GM23248 (cell line): ENCODE data around the gene TDRD6. TPM values are rescaled to one million over a fixed set of nuclear protein-coding genes. Genes with fewer than 3 reads are reported as not detected.
A peak's percentile ranks its signal among the peaks of the same experiment; 100 is the strongest.

Experiments used
- DNase-seq: peaks from one replicate; pipeline ENCODE4 v3.0.0-alpha.2; 2015
- H2AFZ ChIP-seq: fragments of 200-600 bp; sonication (generic); 2 replicates; pipeline ENCODE4 v1.6.1; 2016; ENCODE audit warnings: antibody characterized with exemption
- H3F3A ChIP-seq: fragments of 200-600 bp; sonication (generic); 2 replicates; pipeline ENCODE4 v1.6.1; 2016; ENCODE audit warnings: mild to moderate bottlenecking, antibody characterized with exemption, mixed run types; ENCODE audit not compliant: insufficient read depth
- H3K27ac ChIP-seq: fragments of 200-600 bp; sonication (generic); 2 replicates; pipeline ENCODE4 v1.5.1; 2016; ENCODE audit warnings: mild to moderate bottlenecking
- H3K27me3 ChIP-seq: fragments of 200-600 bp; sonication (generic); replicated peaks from 2 replicates; pipeline ENCODE4 v1.6.1; 2016; ENCODE audit warnings: mild to moderate bottlenecking; ENCODE audit not compliant: insufficient read depth
- H3K36me3 ChIP-seq: fragments of 200-600 bp; sonication (generic); 2 replicates; pipeline ENCODE4 v1.6.1; 2016; ENCODE audit warnings: low read depth, mild to moderate bottlenecking
- H3K4me1 ChIP-seq: fragments of 200-600 bp; sonication (generic); 2 replicates; pipeline ENCODE4 v1.6.1; 2016; ENCODE audit warnings: mild to moderate bottlenecking; ENCODE audit not compliant: insufficient read depth
- H3K4me2 ChIP-seq: fragments of 200-600 bp; sonication (generic); one replicate; pipeline ENCODE4 v1.6.1; 2016; ENCODE audit warnings: mild to moderate bottlenecking; ENCODE audit not compliant: unreplicated experiment
- H3K4me3 ChIP-seq: fragments of 200-600 bp; sonication (generic); 2 replicates; pipeline ENCODE4 v1.5.1; 2016; ENCODE audit warnings: mild to moderate bottlenecking
- H3K79me2 ChIP-seq: fragments of 200-600 bp; sonication (generic); 2 replicates; pipeline ENCODE4 v1.6.1; 2016; ENCODE audit warnings: mild to moderate bottlenecking; ENCODE audit not compliant: insufficient read depth
- H3K9ac ChIP-seq: fragments of 200-600 bp; sonication (generic); 2 replicates; pipeline ENCODE4 v1.6.1; 2016; ENCODE audit warnings: mild to moderate bottlenecking
- H3K9me2 ChIP-seq: fragments of 200-600 bp; sonication (generic); 2 replicates; pipeline ENCODE4 v1.6.1; 2016; ENCODE audit warnings: mixed run types, mild to moderate bottlenecking, moderate library complexity; ENCODE audit not compliant: insufficient read depth
- H3K9me3 ChIP-seq: fragments of 200-600 bp; sonication (generic); one replicate; pipeline ENCODE4 v1.6.1; 2017; ENCODE audit warnings: low read depth
- H4K20me1 ChIP-seq: fragments of 200-600 bp; sonication (generic); 2 replicates; pipeline ENCODE4 v1.6.0; 2016; ENCODE audit not compliant: insufficient read depth
- EZH2 ChIP-seq: fragments of 200-600 bp; sonication (generic); IDR thresholded peaks from 2 replicates; pipeline ENCODE4 v1.6.1; 2018; ENCODE audit warnings: antibody characterized with exemption, mild to moderate bottlenecking; ENCODE audit not compliant: insufficient read depth, poor library complexity, severe bottlenecking
- EZH2phosphoT487 ChIP-seq: fragments of 200-600 bp; sonication (generic); IDR thresholded peaks from 2 replicates; pipeline ENCODE4 v1.6.1; 2018; ENCODE audit warnings: antibody characterized with exemption, moderate library complexity, mild to moderate bottlenecking, low read depth; ENCODE audit not compliant: insufficient read depth
- WGBS, 2 experiments: methylation state at CpG; one replicate each; pipeline ENCODE4 v1.1.6; 2015 to 2017; ENCODE audit warnings: low lambda C conversion rate in 2 of 2, low coverage in 1 of 2; ENCODE audit errors: missing lambda C conversion rate in 2 of 2; 5-methylcytosine and 5-hydroxymethylcytosine counted together
- in situ Hi-C: fragments of 300-500 bp; cut with MboI; formaldehyde crosslinking; loops from 2 replicates; pipeline ENCODE4 v1.15.0; 2020
- polyA plus RNA-seq: library from polyadenylated mRNA; unstranded; fragments of >200 nt; fragmentation: Nextera tagmentation; extraction: Ambion mirVana; gene quantifications from 2 replicates; pipeline ENCODE4 v1.2.1, GENCODE V29; 2016
- total RNA-seq: library from RNA; depleted of rRNA; stranded (reverse); fragments of >200 nt; shearing (Covaris generic); gene quantifications from 2 replicates; pipeline ENCODE4 v1.2.3, GENCODE V29; 2014; rRNA removed

Gene TDRD6, protein sequence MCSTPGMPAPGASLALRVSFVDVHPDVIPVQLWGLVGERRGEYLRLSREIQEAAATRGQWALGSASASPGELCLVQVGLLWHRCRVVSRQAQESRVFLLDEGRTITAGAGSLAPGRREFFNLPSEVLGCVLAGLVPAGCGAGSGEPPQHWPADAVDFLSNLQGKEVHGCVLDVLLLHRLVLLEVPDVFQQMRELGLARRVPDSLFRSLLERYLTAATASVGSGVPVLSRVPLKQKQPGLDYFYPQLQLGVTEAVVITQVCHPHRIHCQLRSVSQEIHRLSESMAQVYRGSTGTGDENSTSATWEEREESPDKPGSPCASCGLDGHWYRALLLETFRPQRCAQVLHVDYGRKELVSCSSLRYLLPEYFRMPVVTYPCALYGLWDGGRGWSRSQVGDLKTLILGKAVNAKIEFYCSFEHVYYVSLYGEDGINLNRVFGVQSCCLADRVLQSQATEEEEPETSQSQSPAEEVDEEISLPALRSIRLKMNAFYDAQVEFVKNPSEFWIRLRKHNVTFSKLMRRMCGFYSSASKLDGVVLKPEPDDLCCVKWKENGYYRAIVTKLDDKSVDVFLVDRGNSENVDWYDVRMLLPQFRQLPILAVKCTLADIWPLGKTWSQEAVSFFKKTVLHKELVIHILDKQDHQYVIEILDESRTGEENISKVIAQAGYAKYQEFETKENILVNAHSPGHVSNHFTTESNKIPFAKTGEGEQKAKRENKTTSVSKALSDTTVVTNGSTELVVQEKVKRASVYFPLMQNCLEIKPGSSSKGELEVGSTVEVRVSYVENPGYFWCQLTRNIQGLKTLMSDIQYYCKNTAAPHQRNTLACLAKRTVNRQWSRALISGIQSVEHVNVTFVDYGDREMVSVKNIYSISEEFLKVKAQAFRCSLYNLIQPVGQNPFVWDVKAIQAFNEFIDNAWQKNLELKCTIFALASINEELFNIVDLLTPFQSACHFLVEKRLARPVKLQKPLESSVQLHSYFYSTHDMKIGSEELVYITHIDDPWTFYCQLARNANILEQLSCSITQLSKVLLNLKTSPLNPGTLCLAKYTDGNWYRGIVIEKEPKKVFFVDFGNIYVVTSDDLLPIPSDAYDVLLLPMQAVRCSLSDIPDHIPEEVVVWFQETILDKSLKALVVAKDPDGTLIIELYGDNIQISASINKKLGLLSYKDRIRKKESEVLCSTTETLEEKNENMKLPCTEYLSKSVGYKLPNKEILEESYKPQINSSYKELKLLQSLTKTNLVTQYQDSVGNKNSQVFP (N-terminal part only)
- total RNA-seq = not detected in 2 replicates
- polyA plus RNA-seq = not detected in 2 replicates

DNA sequence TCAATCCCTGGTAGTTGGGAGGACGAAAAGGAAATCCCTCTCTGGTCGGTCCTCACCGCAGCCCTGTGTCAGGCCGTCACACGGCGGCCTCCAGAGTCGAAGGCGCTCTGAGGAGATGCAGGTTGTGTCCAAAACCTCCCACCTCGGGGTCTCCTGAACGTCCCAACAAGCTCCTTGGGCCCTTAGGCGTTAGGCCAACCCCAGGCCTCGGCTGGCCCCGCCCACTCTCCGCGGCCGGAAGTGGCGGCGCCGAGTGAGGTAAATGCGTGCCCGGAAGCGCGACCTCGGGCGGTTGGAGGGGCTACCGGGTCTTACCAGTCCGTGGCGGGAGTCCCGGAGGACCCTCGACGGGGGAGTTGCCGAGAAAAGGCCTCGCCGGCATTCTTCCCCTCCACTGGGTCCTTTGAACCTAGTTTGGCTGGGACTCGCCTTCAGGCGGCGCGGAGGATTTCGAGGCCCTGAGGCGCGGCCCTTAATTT, at the start of gene TDRD6:
Gene TDRD6, plus strand, starts transcription at position 267 of the 479 bp plus-strand sequence. CDS start 244 bp downstream, outside the sequence.
- Histone ChIP-seq H3K4me2 (no peak within 1 kb of the TSS), H3K9me3 (no peaks in the 10 kb centered on the region), H3K4me3 (no peak within 1 kb of the TSS), H3F3A (no peaks in the 10 kb centered on the region), H3K27me3 (no peaks in the 10 kb centered on the region), H3K9me2 (no peaks in the 10 kb centered on the region), H3K27ac (no peak within 1 kb of the TSS), H3K36me3 (no peaks in the 10 kb centered on the region), H4K20me1 (no peaks in the 10 kb centered on the region), H3K79me2 (no peaks in the 10 kb centered on the region), H3K4me1 (peaks cover 9% of the 10 kb centered on the region), H3K9ac (no peak within 1 kb of the TSS), H2AFZ (no peak within 1 kb of the TSS)
- in situ Hi-C loops = no loop called here
- no peak for DNase-seq
- 88 to 92% methylated on average over 34 to 41 of the region's 41 CpGs for WGBS, 2 experiments
- TF ChIP-seq EZH2 = no peak
- TF ChIP-seq EZH2phosphoT487 = no peak

DNA sequence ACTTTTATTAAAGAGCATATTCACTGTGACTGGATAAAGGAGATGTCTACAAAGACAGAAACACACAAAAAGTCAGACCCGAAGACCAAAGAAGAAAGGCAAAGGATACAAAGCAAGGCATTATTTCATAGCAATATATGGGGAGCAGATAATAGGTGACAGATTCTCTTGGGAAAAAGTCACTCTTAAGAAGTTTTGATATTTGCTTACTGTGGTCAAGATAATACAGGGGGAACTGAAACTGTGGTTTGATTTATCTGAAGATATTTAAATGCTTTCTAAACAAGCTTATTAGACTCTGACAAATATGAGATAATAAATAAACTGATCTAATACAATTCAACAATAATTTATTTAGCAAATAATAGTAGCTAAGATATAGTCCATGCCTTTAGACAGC, 49.8 kb upstream of the TDRD6 start:
- Histone ChIP-seq H3K36me3 (no peaks in the 10 kb centered on the region), H4K20me1 (no peaks in the 10 kb centered on the region), H3K4me3 (no peak overlapping the region), H3K9me2 (no peaks in the 10 kb centered on the region), H2AFZ (peak overlapping the region; percentile 46), H3K9ac (peak overlapping the region; percentile 48), H3K27ac (peak overlapping the region; percentile 53), H3K79me2 (no peaks in the 10 kb centered on the region), H3K4me1 (peaks cover 12% of the 10 kb centered on the region), H3K9me3 (no peaks in the 10 kb centered on the region), H3K4me2 (no peak overlapping the region), H3K27me3 (no peaks in the 10 kb centered on the region), H3F3A (peaks cover 5% of the 10 kb centered on the region; the same call in 1 of the 2 replicates)
- in situ Hi-C loops = no loop called here
- TF ChIP-seq EZH2 = no peak
- no peak for DNase-seq
- WGBS, 2 experiments = 100% methylated on average over 1 of the region's 1 CpG

DNA sequence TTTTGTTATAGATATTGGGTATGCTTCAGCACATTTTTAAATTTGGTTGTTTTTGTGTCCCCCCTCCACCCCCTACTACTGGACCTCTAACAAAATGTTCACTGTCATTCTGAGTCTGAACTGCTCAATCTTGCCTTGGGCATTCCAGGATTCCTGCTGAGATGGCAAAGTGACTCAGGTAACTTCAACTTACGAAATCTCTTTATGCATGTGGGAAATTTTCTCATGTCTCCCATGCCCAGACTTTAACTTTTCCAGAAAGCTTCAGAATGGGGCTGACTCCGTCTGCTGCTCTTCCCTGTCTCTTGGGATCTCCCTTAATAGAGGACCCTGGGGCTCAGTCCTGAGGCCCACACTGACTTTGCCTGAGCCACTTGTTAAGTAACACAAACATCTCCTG, 49.0 kb upstream of the TDRD6 start:
- no peak overlapping the region for H2AFZ ChIP-seq
- H3K4me2 ChIP-seq = no peak overlapping the region
- no peak overlapping the region for H3K9ac ChIP-seq
- H3K9me3 ChIP-seq = no peaks in the 10 kb centered on the region
- H3K27me3 ChIP-seq = no peaks in the 10 kb centered on the region
- H3K27ac ChIP-seq = no peak overlapping the region
- no peaks in the 10 kb centered on the region for H4K20me1 ChIP-seq
- H3K4me3 ChIP-seq = no peak overlapping the region
- no peaks in the 10 kb centered on the region for H3K9me2 ChIP-seq
- 86 to 93% methylated on average over 2 of the region's 2 CpGs for WGBS, 2 experiments
- H3F3A ChIP-seq = peaks cover 5% of the 10 kb centered on the region; the same call in 1 of the 2 replicates
- in situ Hi-C loops = no loop called here
- peak; percentile 32 for DNase-seq
- H3K36me3 ChIP-seq = no peaks in the 10 kb centered on the region
- peaks cover 12% of the 10 kb centered on the region for H3K4me1 ChIP-seq
- TF ChIP-seq EZH2 (no peak), EZH2phosphoT487 (no peak)
- H3K79me2 ChIP-seq = no peaks in the 10 kb centered on the region
